Sigmoid colon (tissue), 7 donors: Measurements from ENCODE around the gene NEU3. TPM values are rescaled to one million over a fixed set of nuclear protein-coding genes. Genes with fewer than 3 reads are reported as not detected.

Experiments
- DNase-seq: peaks from one replicate; pipeline ENCODE4 v3.0.0-alpha.2; 2019
- H3K27ac ChIP-seq, 4 donors: fragments of 200-600 bp; sonication (generic); one replicate each; pipeline ENCODE4 v1.5.1; 2016 to 2019; ENCODE audit warnings: mild to moderate bottlenecking in 1 of 4
- H3K27me3 ChIP-seq, 3 donors: fragments of 200-600 bp; sonication (generic); one replicate each; pipeline ENCODE4 v1.5.1; 2019; ENCODE audit warnings: mild to moderate bottlenecking in 1 of 3
- H3K36me3 ChIP-seq, 4 donors: fragments of 200-600 bp; sonication (generic); one replicate each; pipeline ENCODE4 v1.5.1; 2016 to 2019
- H3K4me1 ChIP-seq, 4 donors: fragments of 200-600 bp; sonication (generic); one replicate each; pipeline ENCODE4 v1.5.1; 2017 to 2019
- H3K4me3 ChIP-seq, 4 donors: fragments of 200-600 bp; sonication (generic); one replicate each; pipeline ENCODE4 v1.5.1; 2017 to 2019; ENCODE audit warnings: mild to moderate bottlenecking in 2 of 4, moderate library complexity in 1 of 4
- H3K9me3 ChIP-seq, 4 donors: fragments of 200-600 bp in 3 of 4; sonication (generic) in 3 of 4; one replicate each; pipeline versions ENCODE4 v1.5.1 to v1.6.1; 2013 to 2019
- EP300 ChIP-seq, 4 donors: sonication (generic); formaldehyde crosslinking; IDR thresholded peaks; one replicate each; pipeline ENCODE4 v1.6.1; 2017; ENCODE audit warnings: antibody characterized with exemption in 4 of 4
- POLR2A ChIP-seq, 2 donors: fragments of 450-650 bp; IDR thresholded peaks; one replicate each; pipeline ENCODE4 v1.6.1; 2016; ENCODE audit warnings: antibody characterized with exemption in 2 of 2, mild to moderate bottlenecking in 2 of 2, moderate library complexity in 2 of 2
- POLR2AphosphoS5 ChIP-seq, 4 donors: sonication (generic); formaldehyde crosslinking; IDR thresholded peaks; one replicate each; pipeline ENCODE4 v1.6.1; 2017; ENCODE audit warnings: antibody characterized with exemption in 4 of 4
- WGBS, 2 donors: extraction: QIAGEN DNeasy Blood & Tissue Kit; methylation state at CpG; one replicate each; pipeline ENCODE4 v1.1.7; 2013; 5-methylcytosine and 5-hydroxymethylcytosine counted together
- intact Hi-C: fragments of 100-400 bp; cut with DNase I; formaldehyde crosslinking; loops from one replicate; pipeline ENCODE4 v1.15.1; 2023
- polyA plus RNA-seq, 3 donors: library from polyadenylated mRNA; stranded (reverse); fragments of 200-250 nt; gene quantifications; one replicate each; pipeline ENCODE4 v1.2.3, GENCODE V29; 2013
- small RNA-seq, 3 donors: library from RNA; depleted of rRNA; stranded (forward); fragments of <200 nt; gene quantifications; one replicate each; pipeline ENCODE3, GENCODE V24; 2016
- total RNA-seq, 4 donors: library from RNA; depleted of rRNA; stranded (reverse); fragments of >200 nt; gene quantifications; one replicate each; pipeline ENCODE4 v1.1.0, GENCODE V29; 2016
- TF ChIP-seq, protein P1 (sequence below), 4 experiments: fragments of 450-650 bp in 3 of 4; fragments of 200-600 bp in 1 of 4; IDR thresholded peaks; one replicate each; pipeline ENCODE4 v1.5.1; 2016 to 2019; ENCODE audit warnings: antibody characterized with exemption in 4 of 4, mild to moderate bottlenecking in 3 of 4, moderate library complexity in 2 of 4
- donor health status: healthy with polysubstance abuse.
- donor health status: Bipolar disorder and iron deficiency.
- donor health status: healthy.

NEU3 gene
- total and polyA plus RNA-seq, 7 donors: 0.60 to 10.2 (median 4.6) TPM

GRCh38 chr11:75056814-75057213 is 68.1 kb downstream of the NEU3 start:
- 61 to 82% methylated on average over 3 of the region's 3 CpGs for WGBS, 2 donors
- Histone ChIP-seq H3K27me3 (no peaks in the 10 kb centered on the region), H3K27ac (no peak overlapping the region), H3K36me3 (no peaks in the 10 kb centered on the region), H3K9me3 (peaks cover 0 to 12% (median 1%) of the 10 kb centered on the region in 4 donors), H3K4me3 (no peak overlapping the region), H3K4me1 (no peaks in the 10 kb centered on the region)
- intact Hi-C loops: no loop called here
- TF ChIP-seq POLR2A (IDR thresholded peaks at IDR 0.05): no peak
- no peak for TF ChIP-seq POLR2AphosphoS5 (IDR thresholded peaks at IDR 0.05)
- no peak for TF ChIP-seq EP300 (IDR thresholded peaks at IDR 0.05)
- TF ChIP-seq, protein P1, sequence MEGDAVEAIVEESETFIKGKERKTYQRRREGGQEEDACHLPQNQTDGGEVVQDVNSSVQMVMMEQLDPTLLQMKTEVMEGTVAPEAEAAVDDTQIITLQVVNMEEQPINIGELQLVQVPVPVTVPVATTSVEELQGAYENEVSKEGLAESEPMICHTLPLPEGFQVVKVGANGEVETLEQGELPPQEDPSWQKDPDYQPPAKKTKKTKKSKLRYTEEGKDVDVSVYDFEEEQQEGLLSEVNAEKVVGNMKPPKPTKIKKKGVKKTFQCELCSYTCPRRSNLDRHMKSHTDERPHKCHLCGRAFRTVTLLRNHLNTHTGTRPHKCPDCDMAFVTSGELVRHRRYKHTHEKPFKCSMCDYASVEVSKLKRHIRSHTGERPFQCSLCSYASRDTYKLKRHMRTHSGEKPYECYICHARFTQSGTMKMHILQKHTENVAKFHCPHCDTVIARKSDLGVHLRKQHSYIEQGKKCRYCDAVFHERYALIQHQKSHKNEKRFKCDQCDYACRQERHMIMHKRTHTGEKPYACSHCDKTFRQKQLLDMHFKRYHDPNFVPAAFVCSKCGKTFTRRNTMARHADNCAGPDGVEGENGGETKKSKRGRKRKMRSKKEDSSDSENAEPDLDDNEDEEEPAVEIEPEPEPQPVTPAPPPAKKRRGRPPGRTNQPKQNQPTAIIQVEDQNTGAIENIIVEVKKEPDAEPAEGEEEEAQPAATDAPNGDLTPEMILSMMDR (IDR thresholded peaks at IDR 0.05): no peak
- no peak for DNase-seq

- H3K36me3 ChIP-seq: no peaks in the 10 kb centered on the region
- no peaks in the 10 kb centered on the region for H3K4me1 ChIP-seq
- H3K27ac ChIP-seq: no peak overlapping the region
- TF ChIP-seq POLR2A (IDR thresholded peaks at IDR 0.05) (no peak), EP300 (IDR thresholded peaks at IDR 0.05) (no peak), POLR2AphosphoS5 (IDR thresholded peaks at IDR 0.05) (no peak)
- TF ChIP-seq, protein P1 (IDR thresholded peaks at IDR 0.05): no peak
- H3K9me3 ChIP-seq: no peaks in the 10 kb centered on the region
- DNase-seq: no peak
- no peaks in the 10 kb centered on the region for H3K27me3 ChIP-seq
- H3K4me3 ChIP-seq: no peak overlapping the region
- intact Hi-C loops: no loop called here
Observed at GRCh38 chr11:75059299-75059698, 70.6 kb downstream of the NEU3 start.

DNA sequence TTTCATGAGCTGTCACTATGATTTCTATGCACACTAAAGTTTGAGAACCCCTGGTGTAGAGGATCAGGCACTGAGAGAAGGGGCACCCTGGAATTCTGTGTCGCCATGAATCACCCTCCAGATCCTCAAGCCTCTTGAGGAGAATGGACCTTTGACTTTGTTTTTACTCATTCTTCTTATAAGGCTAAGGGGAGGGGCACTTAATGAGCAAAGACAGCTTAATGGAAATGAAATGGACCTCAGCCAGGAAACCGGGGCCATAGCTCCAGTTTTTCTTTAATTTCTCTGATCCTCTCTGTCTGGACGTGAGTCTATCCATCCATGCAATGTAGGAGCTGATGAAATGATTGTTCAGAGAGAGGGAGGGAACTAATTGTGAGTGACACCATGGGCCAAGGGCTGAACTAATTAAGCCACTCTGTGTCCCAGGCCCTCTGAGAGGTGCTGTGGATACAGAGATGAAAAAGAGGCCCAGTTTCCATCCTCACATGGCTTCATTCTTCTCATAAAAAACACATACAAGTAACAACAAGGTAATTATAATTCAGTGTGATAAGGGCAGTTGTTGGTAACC is 75.1 kb downstream of the NEU3 start:
- WGBS, 2 donors: 45 to 63% methylated on average over 3 of the region's 3 CpGs
- Histone ChIP-seq H3K27me3 (peaks cover 0 to 5% (median 0%) of the 10 kb centered on the region in 3 donors), H3K27ac (no peak overlapping the region), H3K36me3 (no peaks in the 10 kb centered on the region), H3K4me1 (no peaks in the 10 kb centered on the region), H3K4me3 (no peak overlapping the region), H3K9me3 (no peaks in the 10 kb centered on the region)
- intact Hi-C loops: no loop called here
- TF ChIP-seq POLR2AphosphoS5 (IDR thresholded peaks at IDR 0.05) (no peak), EP300 (IDR thresholded peaks at IDR 0.05) (no peak), POLR2A (IDR thresholded peaks at IDR 0.05) (no peak)
- TF ChIP-seq, protein P1 (IDR thresholded peaks at IDR 0.05): no peak
- no peak for DNase-seq

GRCh38 chr11:75066061-75066460 is 77.3 kb downstream of the NEU3 start:
- DNase-seq: no peak
- H3K27ac ChIP-seq: no peak overlapping the region
- no peaks in the 10 kb centered on the region for H3K9me3 ChIP-seq
- TF ChIP-seq, protein P1 (IDR thresholded peaks at IDR 0.05): no peak
- no peak for TF ChIP-seq EP300 (IDR thresholded peaks at IDR 0.05)
- no peak for TF ChIP-seq POLR2AphosphoS5 (IDR thresholded peaks at IDR 0.05)
- no peak for TF ChIP-seq POLR2A (IDR thresholded peaks at IDR 0.05)
- H3K4me1 ChIP-seq: no peaks in the 10 kb centered on the region
- intact Hi-C loops: no loop called here
- H3K4me3 ChIP-seq: no peak overlapping the region
- peaks cover 0 to 14% (median 0%) of the 10 kb centered on the region in 3 donors for H3K27me3 ChIP-seq
- H3K36me3 ChIP-seq: no peaks in the 10 kb centered on the region
- WGBS, 2 donors: 77 to 80% methylated on average over 7 of the region's 7 CpGs

Small RNA genes within 50 kb of the gene (small RNA-seq; reads per million reads assigned to genes)
- gene RNU6-216P: 0 reads per million in 3 donors

Other genes starting within 250 kb of the NEU3 start
- gene RNF169, start 240.1 kb upstream of the NEU3 start, total RNA-seq: 10 to 100 TPM; 20.3 to 27.7 (median 22.5) TPM
- gene RNF169, start 240.1 kb upstream of the NEU3 start, polyA plus RNA-seq: 1 to 10 TPM; 1.6 to 5.1 (median 1.8) TPM
- gene XRRA1, start 39.8 kb upstream of the NEU3 start, total RNA-seq: 10 to 100 TPM; 11.9 to 27.3 (median 15.5) TPM
- gene XRRA1, start 39.8 kb upstream of the NEU3 start, polyA plus RNA-seq: 1 to 10 TPM in 2 of 3 donors, under 1 TPM in 1; under 0.01 to 9.1 (median 1.4) TPM
- gene SPCS2, start 39.7 kb upstream of the NEU3 start, total RNA-seq: 10 to 100 TPM; 31.9 to 61.2 (median 47.2) TPM
- 100 to 1,000 TPM in 1 of 3 donors, 10 to 100 TPM in 2; 28.8 to 131 (median 46.5) TPM for gene SPCS2, start 39.7 kb upstream of the NEU3 start, polyA plus RNA-seq
- not detected for gene OR2AT4, start 107.9 kb downstream of the NEU3 start, total RNA-seq
- not detected for gene OR2AT4, start 107.9 kb downstream of the NEU3 start, polyA plus RNA-seq
- gene SLCO2B1, start 162.2 kb downstream of the NEU3 start, total RNA-seq: 10 to 100 TPM; 19.4 to 31.7 (median 29.6) TPM
- 10 to 100 TPM in 2 of 3 donors, 1 to 10 TPM in 1; 7.8 to 47.0 (median 22.4) TPM for gene SLCO2B1, start 162.2 kb downstream of the NEU3 start, polyA plus RNA-seq